Cardiac septum (tissue), 1 donor: ENCODE measurements around the gene VAV1. TPM values are rescaled to one million over a fixed set of nuclear protein-coding genes. Genes with fewer than 3 reads are reported as not detected.

Experiments used
- DNase-seq: peaks from one replicate; pipeline ENCODE4 v3.0.0-alpha.2; 2020; ENCODE audit warnings: low spot score
- intact Hi-C: fragments of 100-400 bp; cut with DNase I; formaldehyde crosslinking; loops from one replicate; pipeline ENCODE4 v1.14.0; 2022
- total RNA-seq: library from RNA; stranded (reverse); fragmentation: NEBNext Ultra II Directional; extraction: Animal tissue kit (Norgen Biotek cat#: 25700); gene quantifications from one replicate; pipeline ENCODE4 v1.2.1, GENCODE V29; 2021
- donor health status: DM: no; HTN: no; CAD: no.

The VAV1 gene
- total RNA-seq, 1 donor from 2014 or later, result 1.5 TPM

GRCh38 chr19:6802336-6803035 lies 30.0 kb downstream of the VAV1 start:
- DNase-seq, result peak; percentile 86
- intact Hi-C loops, result no loop called here

DNA sequence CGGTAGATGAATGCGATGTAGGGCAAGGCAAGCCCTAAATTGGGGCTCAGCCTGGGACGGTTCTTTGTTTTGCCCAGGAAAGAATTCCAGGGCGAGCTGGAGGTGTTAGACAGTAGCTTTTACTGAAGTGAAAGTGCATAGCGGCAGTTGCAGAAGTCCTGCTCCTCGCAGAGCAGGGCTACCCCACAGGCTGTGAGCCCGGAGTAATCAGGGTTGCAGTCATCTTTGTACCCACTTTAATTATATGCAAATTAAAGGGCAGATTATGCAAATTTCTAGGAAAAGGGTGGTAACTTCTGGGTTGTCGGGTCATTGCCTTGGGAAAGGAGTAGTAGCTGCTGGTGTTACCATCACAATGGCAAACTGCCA lies 30.5 kb downstream of the VAV1 start:
- intact Hi-C loops, result no loop called here
- no peak for DNase-seq

DNA sequence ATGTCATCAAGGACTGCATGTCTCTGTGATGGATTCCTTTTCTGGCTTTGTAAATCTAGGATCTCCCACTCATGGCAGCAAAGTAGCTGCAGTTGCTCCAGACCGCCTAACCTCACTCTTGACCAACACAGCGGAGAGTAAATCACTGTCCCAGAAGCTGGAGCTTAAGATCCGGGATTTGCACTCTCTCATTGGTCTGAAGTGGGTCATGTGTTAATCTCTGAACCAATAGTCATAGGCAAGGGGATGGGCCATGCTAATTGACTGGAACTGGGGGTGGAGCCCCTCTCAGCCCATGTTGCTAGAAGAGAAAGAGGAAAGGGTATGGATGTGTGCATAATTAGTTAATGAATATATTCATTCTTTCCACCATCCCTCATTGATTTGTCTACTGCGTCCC lies 34.0 kb downstream of the VAV1 start:
- no peak for DNase-seq
- intact Hi-C loops, result no loop called here

- intact Hi-C loops, result no loop called here
- no peak for DNase-seq
Measured at GRCh38 chr19:6807291-6807690, 34.8 kb downstream of the VAV1 start.

DNA sequence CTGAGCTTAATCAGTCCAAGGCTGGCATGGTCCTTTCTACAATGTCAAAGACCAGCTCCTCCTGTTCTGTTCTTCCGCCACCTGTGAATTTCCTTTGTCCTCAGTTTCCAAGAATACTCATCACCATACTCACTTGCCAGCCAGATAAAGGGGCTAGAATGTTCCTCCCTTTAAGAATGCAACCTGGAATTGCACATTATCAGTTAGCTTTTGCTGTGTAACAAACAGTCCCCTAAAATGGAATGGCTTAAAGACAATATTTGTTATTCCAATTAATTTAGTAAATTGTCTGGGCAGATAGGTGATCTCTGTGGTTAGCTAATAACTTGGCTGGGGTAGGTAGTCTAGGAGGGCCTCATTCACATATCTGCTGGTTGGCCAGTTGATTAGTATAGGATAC lies 36.0 kb downstream of the VAV1 start:
- intact Hi-C loops, result no loop called here
- DNase-seq, result no peak

DNA sequence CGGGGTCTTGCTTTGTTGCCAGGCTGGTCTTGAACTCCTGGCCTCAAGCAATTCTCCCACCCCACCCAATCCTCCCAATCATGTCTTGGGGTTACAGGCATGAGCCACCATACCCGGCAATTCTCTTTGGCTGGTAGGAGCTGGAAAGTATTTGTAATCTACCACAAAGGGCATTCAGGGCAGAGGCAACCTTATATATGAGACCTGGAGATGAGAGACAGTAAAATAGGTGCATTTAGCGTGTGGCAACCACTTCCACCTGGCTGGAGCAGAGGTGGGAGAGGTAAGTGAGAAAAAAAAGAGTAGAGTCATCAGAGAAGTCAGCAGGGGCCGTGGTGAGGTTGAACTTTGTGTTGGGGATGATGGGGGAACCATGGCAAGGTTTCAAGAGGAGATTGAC lies 36.8 kb downstream of the VAV1 start:
- intact Hi-C loops, result no loop called here
- DNase-seq, result no peak

- no peak for DNase-seq
- intact Hi-C loops, result no loop called here
Measured at GRCh38 chr19:6811378-6811777, 38.9 kb downstream of the VAV1 start.

DNA sequence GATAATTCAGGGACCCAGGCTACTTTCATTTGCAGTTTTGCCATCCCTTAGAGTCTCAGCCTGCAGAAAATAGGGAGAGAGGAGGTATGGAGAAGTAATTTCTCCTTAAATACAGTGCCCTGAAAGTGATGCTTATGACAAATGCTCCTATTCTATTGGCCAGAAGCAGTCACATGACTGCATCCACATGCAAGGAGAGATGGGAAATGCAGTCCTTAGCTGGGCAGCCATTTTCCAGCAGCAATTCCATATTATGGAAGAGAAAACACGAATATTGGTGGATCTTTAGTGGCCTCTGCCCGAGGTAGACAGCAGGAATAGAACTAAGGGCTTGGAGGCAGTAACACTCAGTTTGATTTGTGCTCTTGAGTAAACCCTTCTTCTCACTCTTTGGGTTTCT lies 39.4 kb downstream of the VAV1 start:
- intact Hi-C loops, result no loop called here
- no peak for DNase-seq

DNA sequence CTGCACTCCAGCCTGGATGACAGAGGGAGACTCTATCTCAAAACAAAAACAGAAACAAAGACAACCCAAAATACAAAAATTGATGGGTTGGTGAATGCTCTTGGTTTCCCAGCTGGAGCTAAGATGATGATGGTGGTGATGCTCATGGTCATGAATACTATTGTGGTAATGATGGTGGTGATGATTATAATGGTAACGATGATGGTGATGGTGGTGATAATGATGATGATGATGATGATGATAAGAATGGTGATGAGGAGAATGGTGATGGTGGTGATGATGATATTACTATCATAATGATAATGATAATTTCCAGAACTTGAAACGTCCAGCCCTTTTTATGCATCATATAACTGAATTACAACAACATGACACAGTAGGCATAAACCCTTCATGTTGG lies 40.1 kb downstream of the VAV1 start:
- intact Hi-C loops, result no loop called here
- DNase-seq, result no peak

DNA sequence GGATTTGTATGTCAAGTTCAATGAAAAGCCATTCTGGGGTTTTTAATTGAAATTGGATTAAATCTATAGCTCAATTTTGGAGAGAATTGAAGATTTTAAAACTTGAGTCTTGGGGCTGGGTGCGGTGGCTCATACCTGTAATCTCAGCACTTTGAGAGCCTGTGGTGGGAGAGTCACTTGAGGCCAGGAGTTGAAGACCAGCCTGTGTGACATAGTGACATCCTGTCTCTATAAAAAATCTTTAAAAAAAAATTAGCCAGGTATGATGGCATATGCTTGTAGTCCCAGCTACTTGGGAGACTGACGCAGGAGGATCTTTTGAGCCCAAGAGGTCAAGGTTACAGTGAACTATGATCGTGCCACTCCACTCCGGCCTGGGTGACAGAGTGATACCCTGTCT lies 41.2 kb downstream of the VAV1 start:
- intact Hi-C loops, result no loop called here

GRCh38 chr19:6817179-6817578 lies 44.7 kb downstream of the VAV1 start:
- intact Hi-C loops, result no loop called here
- no peak for DNase-seq

More for the DNA sequence above, 41.2 kb downstream of the VAV1 start:
- DNase-seq, result no peak

- intact Hi-C loops, result no loop called here
- no peak for DNase-seq
Measured at GRCh38 chr19:6818246-6818645, 45.7 kb downstream of the VAV1 start.

GRCh38 chr19:6819323-6819722 lies 46.8 kb downstream of the VAV1 start:
- intact Hi-C loops, result no loop called here
- no peak for DNase-seq

DNA sequence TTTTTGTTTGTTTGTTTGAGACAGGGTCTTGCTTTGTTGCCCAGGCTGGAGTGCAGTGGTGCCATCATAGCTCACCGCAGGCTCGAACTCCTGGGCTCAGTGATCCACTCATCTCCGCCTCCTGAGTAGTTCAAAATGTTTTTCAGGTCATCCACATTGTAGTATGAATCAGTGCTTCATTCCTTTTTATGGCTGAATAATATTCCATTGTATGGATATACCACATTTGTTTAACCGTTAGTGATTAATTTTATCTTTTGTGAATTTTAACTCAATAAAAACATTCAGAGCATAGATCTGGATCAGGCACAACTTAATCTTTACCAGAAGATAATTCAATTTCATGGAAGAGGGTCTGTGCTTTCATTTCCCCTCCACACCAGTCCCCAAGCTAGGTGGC lies 47.7 kb downstream of the VAV1 start:
- no peak for DNase-seq
- intact Hi-C loops, result no loop called here

DNA sequence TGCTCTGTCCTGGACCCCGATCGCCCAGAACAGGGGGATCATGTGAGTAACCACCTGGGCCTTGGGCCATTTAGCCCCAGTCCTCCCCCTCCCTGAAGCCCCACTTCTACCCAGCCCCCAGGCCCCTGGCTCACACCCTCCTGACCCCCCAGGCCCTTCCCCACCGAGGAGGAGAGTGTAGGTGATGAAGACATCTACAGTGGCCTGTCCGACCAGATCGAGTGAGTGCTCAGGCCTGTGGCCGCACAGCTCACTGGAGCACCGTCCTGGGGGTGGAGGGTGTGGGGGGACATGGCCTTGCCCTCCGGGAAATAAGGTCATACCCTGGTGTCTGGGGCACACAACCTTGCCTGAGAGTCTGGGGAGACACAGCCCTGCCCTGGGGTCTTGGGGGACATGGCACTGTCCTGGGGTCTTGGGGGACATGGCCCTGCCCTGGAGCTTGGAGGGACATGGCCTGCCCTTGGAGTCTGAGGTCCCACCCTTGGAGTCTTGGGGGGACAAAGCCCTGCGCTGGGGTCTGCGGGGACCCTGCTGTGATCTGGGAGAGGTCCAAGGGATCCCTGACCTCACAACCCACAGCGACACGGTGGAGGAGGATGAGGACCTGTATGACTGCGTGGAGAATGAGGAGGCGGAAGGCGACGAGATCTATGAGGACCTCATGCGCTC lies 49.3 kb downstream of the VAV1 start:
- intact Hi-C loops, result no loop called here
- no peak for DNase-seq

GRCh38 chr19:6822311-6822670 lies 49.8 kb downstream of the VAV1 start:
- DNase-seq, result no peak
- intact Hi-C loops, result no loop called here

GRCh38 chr19:6825076-6825774 lies 52.7 kb downstream of the VAV1 start:
- intact Hi-C loops, result no loop called here
- DNase-seq, result no peak

GRCh38 chr19:6826281-6826920 lies 53.9 kb downstream of the VAV1 start:
- DNase-seq, result no peak

GRCh38 chr19:6828306-6828697 lies 55.8 kb downstream of the VAV1 start:
- intact Hi-C loops, result no loop called here
- DNase-seq, result no peak

More at GRCh38 chr19:6826281-6826920, 53.9 kb downstream of the VAV1 start:
- intact Hi-C loops, result no loop called here
